NCI-H2227 treated with DMSO at 0.1 percent for 48 hours (cell line): Measurements from ENCODE around the gene CCL4L2.
"Not testable (repeated sequence)": the region's sequence is repeated elsewhere in the genome, so short reads cannot be mapped to it uniquely, and the experiment has no call there.

Source experiments
- DNase-seq: peaks from one replicate; lab custom pipeline; 2025; lab: John Stamatoyannopoulos, UW

Gene CCL4L2

DNA sequence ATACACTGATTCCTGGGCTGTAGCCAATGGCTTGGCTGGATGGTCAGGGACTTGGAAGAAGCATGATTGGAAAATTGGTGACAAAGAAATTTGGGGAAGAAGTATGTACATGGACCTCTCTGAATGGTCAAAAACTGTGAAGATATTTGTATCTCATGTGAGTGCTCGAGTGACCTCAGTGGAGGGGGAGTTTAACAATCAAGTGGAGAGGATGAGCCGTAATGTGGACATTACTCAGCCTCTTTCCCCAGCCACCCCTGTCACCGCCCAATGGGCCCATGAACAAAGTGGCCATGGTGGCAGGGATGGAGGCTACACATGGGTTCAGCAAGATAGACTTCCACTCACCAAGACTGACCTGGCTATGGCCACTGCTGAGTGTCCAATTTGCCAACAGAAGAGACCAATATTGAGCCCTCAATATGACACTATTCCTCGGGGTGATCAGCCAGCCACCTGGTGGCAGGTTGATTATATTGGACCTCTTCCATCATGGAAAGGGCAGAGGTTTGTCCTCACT lies 10.8 kb downstream of the CCL4L2 start:
- not testable (repeated sequence) for DNase-seq

DNA sequence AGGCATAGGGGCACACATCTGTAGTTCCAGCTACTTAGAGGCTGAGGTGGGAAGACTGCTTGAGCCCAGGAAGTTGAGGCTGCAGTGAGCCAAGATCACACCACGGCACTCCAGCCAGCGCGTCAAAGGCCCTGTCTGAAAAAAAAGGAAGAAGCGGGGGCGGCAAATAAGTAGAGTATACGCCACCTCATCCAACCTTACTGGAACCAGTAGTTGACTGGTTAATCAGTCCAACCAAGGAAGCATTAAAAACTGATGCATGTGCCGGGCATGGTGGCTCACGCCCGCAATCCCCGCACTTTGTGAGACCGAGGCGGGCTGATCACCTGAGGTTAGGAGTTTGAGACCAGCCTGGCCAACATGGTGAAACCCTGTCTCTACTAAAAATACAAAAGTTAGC lies 12.1 kb downstream of the CCL4L2 start:
- DNase-seq: not testable (repeated sequence)

DNA sequence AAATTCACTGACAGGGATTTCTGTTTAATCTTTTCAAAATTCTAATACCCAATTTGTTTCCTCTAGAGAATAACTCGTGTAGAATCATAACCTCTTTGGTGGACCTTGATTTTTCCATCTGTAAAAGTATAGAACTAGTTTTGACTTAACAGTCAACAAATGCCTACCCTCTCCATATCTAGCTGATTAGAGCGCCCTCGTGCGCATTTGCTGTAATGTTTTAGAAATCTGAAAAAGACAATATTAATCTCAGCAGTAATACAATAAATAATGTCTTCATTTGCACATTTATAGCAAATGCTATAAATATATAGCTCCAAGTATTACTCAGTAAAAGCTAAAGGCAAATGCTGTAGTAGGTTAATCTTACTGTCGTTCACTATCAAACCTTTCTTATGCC lies 18.8 kb downstream of the CCL4L2 start:
- DNase-seq: not testable (repeated sequence)

DNA sequence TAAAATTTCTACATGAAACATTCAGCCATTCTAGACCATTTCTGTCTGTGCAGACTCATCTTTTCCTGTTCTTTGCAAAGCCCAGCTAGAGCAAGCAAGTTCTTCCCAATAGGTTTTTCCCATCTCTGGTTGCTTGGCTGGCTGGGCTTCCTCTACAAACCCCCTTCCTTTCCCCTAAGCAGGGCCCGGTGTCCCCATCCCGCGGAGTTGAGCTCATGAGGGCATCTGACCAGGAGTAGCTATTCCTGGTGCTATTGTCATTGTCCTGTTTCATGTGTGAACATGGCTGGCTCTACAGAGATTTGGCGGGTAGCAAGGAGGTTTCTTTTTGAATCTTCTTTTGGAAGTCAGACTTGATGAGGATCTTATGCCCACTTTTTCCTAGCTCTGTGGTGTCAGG lies 31.2 kb downstream of the CCL4L2 start:
- DNase-seq: not testable (repeated sequence)
